AG08396 (cell line): ENCODE measurements around the gene WFDC6.

ENCODE experiments used
- DNase-seq: peaks from one replicate; pipeline ENCODE4 v3.0.0; 2012; ENCODE audit warnings: low spot score, mixed read lengths

WFDC6 gene

DNA sequence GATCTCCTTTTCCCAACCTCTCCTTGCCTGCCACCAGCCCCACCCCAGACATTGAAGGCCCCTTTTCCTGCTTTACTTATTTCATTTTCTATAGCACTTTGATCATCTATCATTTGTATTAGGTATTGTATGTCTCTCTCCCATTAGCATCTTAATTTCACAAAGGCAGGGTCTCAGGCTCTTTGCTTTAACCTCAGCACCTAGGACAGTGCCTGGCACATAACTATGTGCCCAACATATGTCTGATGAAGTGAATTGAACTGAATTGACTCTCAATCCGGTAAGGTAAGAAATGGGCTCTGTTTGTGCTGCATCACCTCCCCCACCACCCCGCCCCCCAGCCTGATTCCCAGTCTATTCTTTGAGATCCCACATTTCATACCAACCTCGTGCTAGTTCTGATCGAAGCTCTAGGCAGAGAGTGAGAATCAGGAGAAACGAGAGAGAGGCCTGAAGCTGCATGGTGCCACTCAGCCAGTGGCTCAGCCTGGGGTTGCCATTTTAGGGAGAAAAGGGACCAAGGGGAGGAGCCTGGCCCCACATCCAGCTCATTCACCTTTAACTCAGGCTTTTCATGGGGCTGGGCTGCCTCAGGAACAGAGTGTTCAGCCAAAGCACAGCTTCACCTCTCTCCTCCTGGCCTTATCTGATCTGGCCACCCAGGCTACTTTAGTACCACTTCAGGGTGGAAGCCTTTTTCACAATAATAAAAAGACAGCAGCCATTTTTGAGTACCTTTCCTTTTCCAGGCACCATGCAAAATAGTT lies 24.0 kb downstream of the WFDC6 start, which contains the start of gene SPINT3:
Gene SPINT3 (minus strand): TSS at position 476 of the 767 bp plus-strand sequence. CDS start 14 bp downstream, at position 462.
- no peak for DNase-seq

GRCh38 chr20:45510242-45510862 lies 28.9 kb downstream of the WFDC6 start:
- no peak for DNase-seq

DNA sequence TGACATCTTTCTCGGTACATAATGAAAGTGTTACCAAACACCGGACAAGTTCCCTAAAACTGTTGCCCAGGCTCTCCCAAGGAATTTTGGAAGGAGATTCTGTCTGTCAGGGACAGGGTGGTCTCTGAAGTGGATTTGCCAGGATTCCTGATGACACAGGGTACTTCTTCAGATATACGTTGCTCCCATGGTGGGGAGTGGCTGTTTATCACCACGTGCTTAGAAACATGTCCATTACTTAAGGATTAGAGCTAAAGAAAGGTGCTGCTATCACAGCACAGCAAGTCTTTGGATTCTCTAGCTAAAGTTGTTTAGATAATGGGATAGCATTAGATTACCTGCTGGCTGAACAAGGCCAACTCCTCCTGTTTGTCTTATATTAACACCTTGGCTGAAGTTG lies 30.2 kb downstream of the WFDC6 start:
- no peak for DNase-seq

DNA sequence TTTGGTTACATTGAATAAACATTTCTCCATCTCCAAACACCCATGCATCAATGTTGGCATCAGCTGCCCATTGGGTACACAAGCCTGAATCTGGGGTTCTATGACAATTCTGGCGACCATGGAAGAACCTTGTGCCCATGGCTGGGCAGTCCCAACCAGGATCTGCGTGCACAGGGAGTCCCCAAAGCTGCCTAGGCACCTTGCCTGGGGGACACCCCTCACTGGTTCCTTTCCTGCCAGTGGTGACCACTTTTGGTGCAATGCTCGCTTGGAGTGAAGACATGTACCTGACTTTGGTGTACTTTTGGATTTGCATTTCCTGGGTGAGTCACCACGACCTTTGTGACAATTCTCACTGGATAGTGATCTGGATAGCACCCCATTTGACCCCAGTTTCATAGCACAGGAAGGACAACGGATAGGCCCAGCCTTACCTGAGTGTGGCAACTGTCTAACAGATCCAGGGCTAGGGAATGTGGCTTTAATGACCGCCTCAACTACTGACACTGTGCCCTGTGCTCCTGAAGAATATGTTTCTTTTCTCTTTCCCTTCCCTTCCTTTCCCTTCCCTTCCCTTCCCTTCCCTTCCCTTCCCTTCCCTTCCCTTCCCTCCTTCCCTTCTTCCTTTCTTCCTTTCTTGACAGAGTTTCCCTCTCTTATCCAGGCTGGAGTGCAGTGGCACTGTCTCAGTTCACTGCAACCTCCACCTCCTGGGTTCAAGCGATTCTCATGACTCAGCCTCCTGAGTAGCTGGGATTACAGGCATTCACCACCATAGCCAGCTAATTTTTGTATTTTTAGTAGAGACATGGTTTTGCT lies 31.0 kb downstream of the WFDC6 start:
- DNase-seq: no peak

GRCh38 chr20:45507011-45507820 lies 32.1 kb downstream of the WFDC6 start:
- DNase-seq: no peak

GRCh38 chr20:45506398-45506797 lies 32.9 kb downstream of the WFDC6 start:
- DNase-seq: no peak

DNA sequence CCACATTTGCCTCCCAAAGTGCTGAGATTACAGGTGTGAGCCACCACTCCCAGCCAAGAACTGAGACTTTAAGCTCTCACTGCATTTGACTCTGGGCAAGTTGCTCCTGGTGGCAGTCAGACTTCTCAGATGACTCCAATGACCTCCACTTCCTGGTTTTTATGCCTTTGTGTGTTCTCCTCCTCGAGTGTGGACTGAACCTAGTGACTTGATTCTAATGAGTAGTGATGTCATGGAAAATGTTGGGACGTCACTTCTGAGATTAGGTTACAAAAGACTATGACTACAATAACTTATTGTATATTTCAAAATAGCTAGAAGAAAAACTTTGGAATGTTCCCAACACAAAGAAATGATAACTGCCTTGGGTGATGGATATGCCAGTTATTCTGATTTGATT lies 35.9 kb downstream of the WFDC6 start:
- DNase-seq: no peak

DNA sequence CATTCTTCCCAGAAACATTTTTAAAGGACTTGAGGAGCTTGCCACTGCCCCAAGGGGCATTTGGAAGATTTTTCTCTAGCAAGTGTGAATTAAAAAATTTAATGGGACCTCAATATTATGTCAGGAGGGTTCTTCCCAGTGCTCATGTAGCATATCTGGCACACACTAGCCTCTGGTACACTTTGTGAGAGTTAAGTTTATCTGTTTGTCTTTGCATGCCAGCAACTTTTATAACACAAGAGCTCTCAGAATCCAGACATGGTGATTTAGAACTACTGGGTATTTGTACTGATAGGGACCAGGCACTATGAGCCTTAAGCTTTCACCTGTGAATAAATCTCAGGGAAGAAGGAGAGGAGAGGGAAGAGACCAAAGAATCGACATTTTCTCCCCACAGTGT lies 36.7 kb downstream of the WFDC6 start:
- no peak for DNase-seq

DNA sequence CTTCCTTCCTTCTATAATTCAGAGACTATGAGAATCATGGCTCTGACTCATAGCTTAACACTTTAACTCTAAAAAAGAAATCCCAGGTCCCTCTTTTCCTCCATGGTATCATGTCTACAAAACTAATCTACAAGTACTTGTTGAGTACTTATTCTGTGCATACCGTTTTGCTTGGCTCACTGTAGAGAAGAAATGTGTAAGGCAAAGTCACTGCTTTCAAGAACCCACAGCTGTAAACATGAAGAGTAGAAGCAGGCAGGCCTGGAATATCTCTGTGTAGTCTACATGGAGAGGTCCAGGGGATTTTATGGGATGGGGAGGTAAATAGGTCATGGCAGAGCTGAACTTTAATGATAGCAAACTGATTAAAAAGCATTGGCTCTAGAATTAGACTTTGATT lies 37.7 kb downstream of the WFDC6 start:
- no peak for DNase-seq

- DNase-seq: no peak
These were observed 39.3 kb downstream of the WFDC6 start for GRCh38 chr20:45500022-45500421.

DNA sequence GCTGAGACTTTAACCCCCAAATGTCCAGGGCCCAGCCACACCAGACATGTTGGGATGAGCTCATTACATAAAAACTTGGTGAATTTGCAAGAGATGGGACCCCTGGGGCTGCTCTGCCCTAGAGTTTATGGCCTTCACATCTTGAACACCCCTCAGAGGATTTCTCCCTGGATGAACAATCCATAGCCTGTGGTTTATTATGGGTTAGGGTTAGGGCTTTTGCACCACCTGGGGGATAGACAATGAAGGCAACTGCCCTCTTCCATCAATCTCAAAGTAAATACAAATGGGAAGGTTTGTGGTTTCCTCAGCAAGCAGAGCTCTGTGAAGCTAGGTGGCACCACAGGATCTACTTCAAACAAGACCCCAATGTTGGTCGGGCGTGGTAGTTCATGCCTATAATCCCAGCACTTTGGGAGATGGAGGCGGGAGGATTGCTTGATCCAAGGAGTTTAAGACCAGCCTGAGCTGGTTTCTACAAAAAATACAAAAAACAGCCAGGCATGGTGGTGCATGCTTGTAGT lies 41.2 kb downstream of the WFDC6 start:
- DNase-seq: no peak

- DNase-seq: no peak
These were observed 43.1 kb downstream of the WFDC6 start for GRCh38 chr20:45496166-45496565.

DNA sequence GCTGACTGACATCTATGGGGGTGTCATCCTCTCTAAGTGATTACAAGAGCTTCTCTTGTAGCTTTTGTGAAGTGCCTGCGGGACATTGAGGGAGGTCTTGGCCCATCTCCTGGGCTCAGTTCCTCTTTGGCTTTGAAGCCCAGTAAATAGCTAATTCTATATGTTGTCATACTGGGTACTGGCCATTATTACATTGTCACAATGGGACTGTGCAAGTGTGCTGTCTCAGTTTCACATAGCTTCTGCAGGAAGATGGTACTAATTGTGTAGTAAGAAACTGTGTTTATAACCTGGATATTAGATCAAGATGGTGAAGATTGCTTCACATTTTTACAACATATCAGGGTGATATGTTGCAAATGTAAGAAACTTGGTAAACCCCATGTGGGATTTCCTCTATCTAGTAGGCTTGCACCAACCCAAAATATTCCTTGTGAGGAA lies 43.8 kb downstream of the WFDC6 start:
- DNase-seq: no peak

GRCh38 chr20:45489083-45489531 lies 50.2 kb downstream of the WFDC6 start:
- no peak for DNase-seq

GRCh38 chr20:45487231-45487635 lies 52.0 kb downstream of the WFDC6 start:
- DNase-seq: no peak

- DNase-seq: no peak
These were observed 53.9 kb downstream of the WFDC6 start for GRCh38 chr20:45485388-45485787.

GRCh38 chr20:45484676-45485075 lies 54.6 kb downstream of the WFDC6 start:
- no peak for DNase-seq
